Esophagus squamous epithelium (tissue), 5 donors: ENCODE measurements around the gene DNTTIP2. TPM values are rescaled to one million over a fixed set of nuclear protein-coding genes. Genes with fewer than 3 reads are reported as not detected.
"Not testable (repeated sequence)": the region's sequence is repeated elsewhere in the genome, so short reads cannot be mapped to it uniquely, and the experiment has no call there.

Experiments
- DNase-seq: peaks from one replicate; lab custom pipeline; 2025; lab: John Stamatoyannopoulos, UW
- H3K27ac ChIP-seq, 4 donors: fragments of 200-600 bp; sonication (generic); one replicate each; pipeline ENCODE4 v1.5.1; 2016 to 2019; ENCODE audit warnings: mild to moderate bottlenecking in 1 of 4
- H3K27me3 ChIP-seq, 4 donors: fragments of 200-600 bp; sonication (generic); 1 replicate in 3 of 4; 2 replicates in 1 of 4; pipeline versions ENCODE4 v1.5.1 to v1.6.0; 2017 to 2021; ENCODE audit warnings: antibody characterized with exemption in 1 of 4
- H3K36me3 ChIP-seq, 3 donors: fragments of 200-600 bp; sonication (generic); one replicate each; pipeline ENCODE4 v1.5.1; 2016 to 2019
- H3K4me1 ChIP-seq, 3 donors: fragments of 200-600 bp; sonication (generic); one replicate each; pipeline ENCODE4 v1.5.1; 2017 to 2019
- H3K4me3 ChIP-seq, 4 donors: fragments of 200-600 bp; sonication (generic); 1 replicate in 3 of 4; 2 replicates in 1 of 4; pipeline ENCODE4 v1.5.1; 2016 to 2019; ENCODE audit warnings: mild to moderate bottlenecking in 2 of 4, moderate library complexity in 1 of 4
- H3K9me3 ChIP-seq, 3 donors: fragments of 200-600 bp; sonication (generic); one replicate each; pipeline ENCODE4 v1.5.1; 2016 to 2019
- POLR2A ChIP-seq, 4 donors: fragments of 450-650 bp; IDR thresholded peaks; one replicate each; pipeline ENCODE4 v1.6.1; 2017; ENCODE audit warnings: antibody characterized with exemption in 4 of 4, mild to moderate bottlenecking in 4 of 4, moderate library complexity in 3 of 4
- WGBS, 2 donors: methylation state at CpG; one replicate each; pipeline ENCODE4 v1.1.5; 2018; 5-methylcytosine and 5-hydroxymethylcytosine counted together
- intact Hi-C: fragments of 100-400 bp; cut with DNase I; formaldehyde crosslinking; loops from one replicate; pipeline ENCODE4 v1.15.0; 2022
- total RNA-seq, 4 donors: library from RNA; depleted of rRNA; stranded (reverse); fragments of >200 nt; gene quantifications; one replicate each; pipeline ENCODE4 v1.1.0, GENCODE V29; 2016
- TF ChIP-seq, protein P1 (sequence below), 6 experiments: fragments of 450-650 bp in 4 of 6; fragments of 200-600 bp in 2 of 6; sonication (generic) in 2 of 6; IDR thresholded peaks; one replicate each; pipeline ENCODE4 v1.5.1; 2016 to 2019; ENCODE audit warnings: antibody characterized with exemption in 6 of 6, mild to moderate bottlenecking in 4 of 6, moderate library complexity in 4 of 6
- donor health status: DM: yes; HTN: yes; CAD: no.

Gene DNTTIP2, protein sequence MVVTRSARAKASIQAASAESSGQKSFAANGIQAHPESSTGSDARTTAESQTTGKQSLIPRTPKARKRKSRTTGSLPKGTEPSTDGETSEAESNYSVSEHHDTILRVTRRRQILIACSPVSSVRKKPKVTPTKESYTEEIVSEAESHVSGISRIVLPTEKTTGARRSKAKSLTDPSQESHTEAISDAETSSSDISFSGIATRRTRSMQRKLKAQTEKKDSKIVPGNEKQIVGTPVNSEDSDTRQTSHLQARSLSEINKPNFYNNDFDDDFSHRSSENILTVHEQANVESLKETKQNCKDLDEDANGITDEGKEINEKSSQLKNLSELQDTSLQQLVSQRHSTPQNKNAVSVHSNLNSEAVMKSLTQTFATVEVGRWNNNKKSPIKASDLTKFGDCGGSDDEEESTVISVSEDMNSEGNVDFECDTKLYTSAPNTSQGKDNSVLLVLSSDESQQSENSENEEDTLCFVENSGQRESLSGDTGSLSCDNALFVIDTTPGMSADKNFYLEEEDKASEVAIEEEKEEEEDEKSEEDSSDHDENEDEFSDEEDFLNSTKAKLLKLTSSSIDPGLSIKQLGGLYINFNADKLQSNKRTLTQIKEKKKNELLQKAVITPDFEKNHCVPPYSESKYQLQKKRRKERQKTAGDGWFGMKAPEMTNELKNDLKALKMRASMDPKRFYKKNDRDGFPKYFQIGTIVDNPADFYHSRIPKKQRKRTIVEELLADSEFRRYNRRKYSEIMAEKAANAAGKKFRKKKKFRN
- 10 to 100 TPM; 20.8 to 42.2 (median 35.7) TPM for total RNA-seq

DNA sequence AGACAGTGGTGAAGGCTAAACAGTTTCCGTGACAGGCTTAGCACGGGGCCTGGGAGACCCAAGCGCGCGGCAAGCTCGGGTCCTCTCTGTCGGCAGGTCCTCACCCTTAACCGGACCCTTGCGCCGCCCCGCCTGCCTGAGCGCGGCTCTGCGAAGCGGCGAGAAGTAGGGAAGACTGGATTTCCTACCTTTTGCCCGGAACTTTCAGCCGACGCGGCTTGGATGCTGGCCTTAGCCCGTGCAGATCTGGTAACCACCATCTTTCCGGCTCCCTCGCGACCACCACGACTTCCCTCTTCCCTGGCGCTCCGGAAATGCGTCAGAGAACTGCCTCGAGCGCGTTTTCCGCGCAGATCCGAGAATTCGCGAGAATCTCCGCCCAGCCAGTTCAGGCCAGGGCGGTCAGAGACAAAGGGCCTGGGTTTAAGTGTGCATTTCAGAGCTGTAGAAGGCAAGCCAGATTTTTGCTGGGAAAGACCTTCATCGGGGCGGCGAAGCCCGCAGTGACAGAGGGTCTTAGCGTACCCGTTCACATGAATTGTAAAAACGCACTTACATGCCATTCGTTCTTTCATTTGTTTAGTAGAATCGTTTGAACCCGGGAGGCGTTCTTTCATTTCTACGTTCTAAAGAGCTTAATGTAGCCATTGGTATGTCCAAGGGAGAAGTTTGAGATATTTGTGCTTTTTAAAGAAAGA lies at the start of gene DNTTIP2:
TSS of gene DNTTIP2 (minus strand) at position 318 of the 698 bp plus-strand sequence. CDS start at position 260, 58 bp downstream.
- H3K4me1 ChIP-seq = peaks cover 9 to 40% (median 25%) of the 10 kb centered on the region in 3 donors
- peak within 1 kb of the TSS; percentile 90 to 96 (median 92) for H3K27ac ChIP-seq
- 1 to 2% methylated on average over 19 to 37 of the region's 50 CpGs for WGBS, 2 donors
- H3K36me3 ChIP-seq = peaks cover 0 to 43% (median 12%) of the 10 kb centered on the region in 3 donors
- no peaks in the 10 kb centered on the region for H3K27me3 ChIP-seq
- peak; percentile 40 for DNase-seq
- no peaks in the 10 kb centered on the region for H3K9me3 ChIP-seq
- H3K4me3 ChIP-seq = peak within 1 kb of the TSS; percentile 66 to 96 (median 90)
- peak in 3 of 4 donors; percentile 79 to 81 (median 81) for TF ChIP-seq POLR2A (IDR thresholded peaks at IDR 0.05)
- TF ChIP-seq, protein P1, sequence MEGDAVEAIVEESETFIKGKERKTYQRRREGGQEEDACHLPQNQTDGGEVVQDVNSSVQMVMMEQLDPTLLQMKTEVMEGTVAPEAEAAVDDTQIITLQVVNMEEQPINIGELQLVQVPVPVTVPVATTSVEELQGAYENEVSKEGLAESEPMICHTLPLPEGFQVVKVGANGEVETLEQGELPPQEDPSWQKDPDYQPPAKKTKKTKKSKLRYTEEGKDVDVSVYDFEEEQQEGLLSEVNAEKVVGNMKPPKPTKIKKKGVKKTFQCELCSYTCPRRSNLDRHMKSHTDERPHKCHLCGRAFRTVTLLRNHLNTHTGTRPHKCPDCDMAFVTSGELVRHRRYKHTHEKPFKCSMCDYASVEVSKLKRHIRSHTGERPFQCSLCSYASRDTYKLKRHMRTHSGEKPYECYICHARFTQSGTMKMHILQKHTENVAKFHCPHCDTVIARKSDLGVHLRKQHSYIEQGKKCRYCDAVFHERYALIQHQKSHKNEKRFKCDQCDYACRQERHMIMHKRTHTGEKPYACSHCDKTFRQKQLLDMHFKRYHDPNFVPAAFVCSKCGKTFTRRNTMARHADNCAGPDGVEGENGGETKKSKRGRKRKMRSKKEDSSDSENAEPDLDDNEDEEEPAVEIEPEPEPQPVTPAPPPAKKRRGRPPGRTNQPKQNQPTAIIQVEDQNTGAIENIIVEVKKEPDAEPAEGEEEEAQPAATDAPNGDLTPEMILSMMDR (IDR thresholded peaks at IDR 0.05) = no peak
- intact Hi-C loops = no loop called here

DNA sequence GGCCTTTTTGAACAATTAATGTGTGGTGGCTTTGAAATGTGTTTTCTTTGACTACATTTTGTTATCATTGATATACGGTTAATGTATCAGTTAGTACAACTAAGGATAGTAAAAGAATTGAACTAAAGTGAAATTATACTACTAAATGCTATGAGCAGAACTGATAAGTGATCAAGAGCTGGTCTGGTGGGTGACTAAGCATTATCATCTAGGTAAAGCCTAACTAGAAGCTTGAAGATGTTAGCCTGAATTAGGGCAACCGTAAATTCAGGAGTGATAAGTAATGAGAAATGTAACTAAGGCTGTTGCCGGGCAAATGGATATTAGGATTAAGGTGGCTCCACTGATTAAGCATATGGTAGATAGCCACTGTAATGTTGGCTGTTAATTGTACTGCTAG lies 46.2 kb upstream of the DNTTIP2 start:
- no peak for DNase-seq
- Histone ChIP-seq H3K27me3 (no peaks in the 10 kb centered on the region), H3K36me3 (no peaks in the 10 kb centered on the region), H3K9me3 (no peaks in the 10 kb centered on the region), H3K4me3 (no peak overlapping the region), H3K27ac (no peak overlapping the region), H3K4me1 (no peaks in the 10 kb centered on the region)
- no peak for TF ChIP-seq POLR2A (IDR thresholded peaks at IDR 0.05)
- TF ChIP-seq, protein P1 (IDR thresholded peaks at IDR 0.05) = no peak
- WGBS, 2 donors = 88 to 93% methylated on average over 3 of the region's 3 CpGs
- intact Hi-C loops = no loop called here

DNA sequence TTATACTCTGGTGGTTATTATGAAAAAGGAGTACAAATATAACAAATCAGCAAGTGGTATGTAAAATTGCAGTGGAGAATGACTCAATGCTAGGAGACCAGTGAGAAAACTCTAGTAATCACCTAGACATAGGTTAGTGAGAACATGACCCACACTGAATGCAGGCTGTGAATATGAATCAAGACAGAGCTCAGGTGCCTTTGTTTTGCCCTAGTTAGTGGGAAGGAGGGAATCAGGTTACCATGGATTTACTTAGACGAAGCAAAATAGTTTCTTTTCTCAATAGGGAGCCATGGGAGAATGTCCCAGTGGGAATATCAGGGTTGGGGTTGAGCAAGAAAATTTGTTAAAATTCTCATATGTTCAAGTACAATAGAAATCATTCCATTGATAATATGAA lies 40.8 kb upstream of the DNTTIP2 start:
- WGBS, 2 donors = 33 to 74% methylated on average over 1 of the region's 1 CpG
- TF ChIP-seq POLR2A (IDR thresholded peaks at IDR 0.05) = no peak
- TF ChIP-seq, protein P1 (IDR thresholded peaks at IDR 0.05) = no peak
- H3K27ac ChIP-seq = no peak overlapping the region
- intact Hi-C loops = no loop called here
- no peaks in the 10 kb centered on the region for H3K36me3 ChIP-seq
- no peaks in the 10 kb centered on the region for H3K4me1 ChIP-seq
- H3K9me3 ChIP-seq = peaks cover 0 to 6% (median 0%) of the 10 kb centered on the region in 3 donors
- no peak for DNase-seq
- no peak overlapping the region for H3K4me3 ChIP-seq
- no peaks in the 10 kb centered on the region for H3K27me3 ChIP-seq

DNA sequence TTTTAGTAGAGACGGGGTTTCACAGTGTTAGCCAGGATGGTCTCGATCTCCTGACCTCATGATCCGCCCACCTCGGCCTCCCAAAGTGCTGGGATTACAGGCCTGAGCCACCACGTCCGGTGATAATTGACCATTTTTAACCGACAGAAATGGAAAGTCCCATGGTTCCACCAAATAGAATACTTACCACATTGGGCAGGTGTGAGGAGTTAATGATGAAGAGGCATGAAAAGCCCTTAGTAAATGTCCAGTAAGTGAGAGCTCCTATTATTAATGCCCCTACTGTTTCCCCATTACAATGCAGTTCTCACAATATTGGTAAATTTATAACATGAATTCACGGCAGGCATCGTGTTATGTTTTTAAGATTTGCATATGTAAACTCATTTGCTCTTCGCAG lies 38.3 kb upstream of the DNTTIP2 start:
- WGBS, 2 donors = 92 to 94% methylated on average over 10 of the region's 10 CpGs

DNA sequence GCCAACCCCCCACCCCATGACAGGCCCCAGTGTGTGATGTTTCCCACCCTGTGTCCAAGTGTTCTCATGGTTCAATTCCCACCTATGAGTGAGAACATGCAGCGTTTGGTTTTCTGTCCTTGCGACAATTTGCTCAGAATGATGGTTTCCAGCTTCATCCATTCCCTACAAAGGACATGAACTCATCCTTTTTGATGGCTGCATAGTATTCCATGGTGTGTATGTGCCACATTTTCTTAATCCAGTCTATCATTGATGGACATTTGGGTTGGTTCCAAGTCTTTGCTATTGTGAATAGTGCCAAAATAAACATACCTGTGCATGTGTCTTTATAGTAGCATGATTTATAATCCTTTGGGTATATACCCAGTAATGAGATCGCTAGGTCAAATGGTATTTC lies 31.9 kb upstream of the DNTTIP2 start:
- H3K27ac ChIP-seq, intact Hi-C loops, H3K4me3 ChIP-seq, H3K27me3 ChIP-seq, H3K9me3 ChIP-seq, DNase-seq, H3K36me3 ChIP-seq: not testable (repeated sequence)
- 78 to 88% methylated on average over 3 of the region's 3 CpGs for WGBS, 2 donors
- H3K4me1 ChIP-seq = peaks cover 11 to 28% (median 11%) of the 10 kb centered on the region in 3 donors

More for the DNA sequence above, 38.3 kb upstream of the DNTTIP2 start:
- DNase-seq = no peak
- no peak overlapping the region for H3K4me3 ChIP-seq
- TF ChIP-seq, protein P1 (IDR thresholded peaks at IDR 0.05) = no peak
- TF ChIP-seq POLR2A (IDR thresholded peaks at IDR 0.05) = no peak
- intact Hi-C loops = no loop called here
- H3K9me3 ChIP-seq = peaks cover 0 to 6% (median 0%) of the 10 kb centered on the region in 3 donors
- no peak overlapping the region for H3K27ac ChIP-seq
- H3K36me3 ChIP-seq = no peaks in the 10 kb centered on the region
- no peaks in the 10 kb centered on the region for H3K4me1 ChIP-seq
- no peaks in the 10 kb centered on the region for H3K27me3 ChIP-seq
